Activated effector memory CD4-positive, alpha-beta T cell treated with anti-CD3 and anti-CD28 coated beads, Interleukin-2, amount 50 U/mL, for 16 hours (primary cell): ENCODE measurements around the gene CIITA.
"Not testable (repeated sequence)": the region's sequence is repeated elsewhere in the genome, so short reads cannot be mapped to it uniquely, and the experiment has no call there.

Source experiments
- DNase-seq: peaks from one replicate; pipeline ENCODE4 v3.0.0-alpha.2; 2020

The CIITA gene

GRCh38 chr16:10922328-10923145 is 45.5 kb downstream of the CIITA start:
- DNase-seq = no peak

GRCh38 chr16:10923146-10923649 is 46.2 kb downstream of the CIITA start:
- no peak for DNase-seq

DNA sequence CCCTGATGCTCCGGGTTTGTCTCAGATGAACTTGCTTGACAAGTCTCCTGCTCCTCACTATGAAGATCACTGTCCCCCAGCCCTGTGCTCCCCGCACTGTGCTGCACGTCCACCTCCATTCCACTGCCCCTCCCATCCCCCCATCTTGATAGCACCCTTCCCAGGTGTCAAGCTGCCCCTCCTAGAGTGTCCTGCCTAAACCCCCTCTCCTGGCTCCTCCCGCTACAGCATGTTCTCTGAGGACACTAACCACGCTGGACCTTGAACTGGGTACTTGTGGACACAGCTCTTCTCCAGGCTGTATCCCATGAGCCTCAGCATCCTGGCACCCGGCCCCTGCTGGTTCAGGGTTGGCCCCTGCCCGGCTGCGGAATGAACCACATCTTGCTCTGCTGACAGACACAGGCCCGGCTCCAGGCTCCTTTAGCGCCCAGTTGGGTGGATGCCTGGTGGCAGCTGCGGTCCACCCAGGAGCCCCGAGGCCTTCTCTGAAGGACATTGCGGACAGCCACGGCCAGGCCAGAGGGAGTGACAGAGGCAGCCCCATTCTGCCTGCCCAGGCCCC is 46.7 kb downstream of the CIITA start:
- DNase-seq = no peak

DNA sequence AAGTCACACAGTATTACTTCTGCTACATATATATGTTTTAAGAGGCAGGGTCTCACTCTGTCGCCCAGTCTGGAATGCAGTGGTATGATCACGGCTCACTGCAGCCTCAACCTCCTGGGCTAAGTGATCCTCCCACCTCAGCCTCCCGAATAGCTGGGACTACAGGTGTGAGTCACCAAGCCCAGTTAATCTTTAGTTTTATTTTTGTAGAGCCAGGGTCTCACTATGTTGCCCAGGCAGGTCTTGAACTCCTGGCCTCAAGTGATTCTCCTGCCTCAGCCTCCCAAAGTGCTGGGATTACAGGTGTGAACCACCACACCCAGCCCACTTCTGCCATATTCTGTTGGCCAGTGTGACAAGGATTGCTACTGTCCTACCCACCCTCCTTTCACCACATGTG is 48.3 kb downstream of the CIITA start:
- DNase-seq = not testable (repeated sequence)

GRCh38 chr16:10926094-10926493 is 49.1 kb downstream of the CIITA start:
- DNase-seq = no peak

GRCh38 chr16:10926867-10927266 is 49.9 kb downstream of the CIITA start:
- DNase-seq = no peak

DNA sequence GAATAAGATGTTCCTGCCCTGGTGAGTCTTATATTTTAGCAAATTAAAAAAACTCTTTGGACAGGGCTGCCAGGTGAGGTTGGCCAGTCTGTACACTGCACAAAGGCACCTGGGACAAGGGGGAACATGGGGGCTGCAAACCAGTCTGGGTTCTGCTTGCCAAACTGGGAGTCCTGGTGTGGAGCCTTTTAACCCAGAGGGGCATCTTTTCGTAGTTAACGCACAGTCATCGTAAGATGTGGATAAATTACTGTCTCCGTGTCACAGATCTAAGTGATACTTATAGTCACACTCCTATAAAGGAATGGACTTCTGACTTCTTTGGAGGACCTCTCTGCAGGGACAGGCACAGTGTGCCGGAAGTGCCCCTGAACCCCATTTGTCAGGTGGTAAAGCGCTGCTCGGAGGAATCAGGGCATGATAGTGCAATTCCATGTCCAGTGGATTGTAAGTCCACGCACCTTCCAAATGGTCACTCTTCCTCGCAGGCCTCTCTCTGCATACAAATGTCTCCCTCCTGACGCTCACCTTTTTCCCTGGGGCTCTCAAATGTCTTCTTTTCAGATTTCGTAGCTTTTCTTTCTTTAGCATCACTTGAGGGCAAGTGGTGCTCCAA is 50.6 kb downstream of the CIITA start:
- DNase-seq = no peak

- not testable (repeated sequence) for DNase-seq
Measured at GRCh38 chr16:10929097-10929496, 52.1 kb downstream of the CIITA start.

GRCh38 chr16:10929853-10930754 is 53.1 kb downstream of the CIITA start:
- no peak for DNase-seq

- DNase-seq = no peak
Measured at GRCh38 chr16:10930755-10931093, 53.7 kb downstream of the CIITA start.

DNA sequence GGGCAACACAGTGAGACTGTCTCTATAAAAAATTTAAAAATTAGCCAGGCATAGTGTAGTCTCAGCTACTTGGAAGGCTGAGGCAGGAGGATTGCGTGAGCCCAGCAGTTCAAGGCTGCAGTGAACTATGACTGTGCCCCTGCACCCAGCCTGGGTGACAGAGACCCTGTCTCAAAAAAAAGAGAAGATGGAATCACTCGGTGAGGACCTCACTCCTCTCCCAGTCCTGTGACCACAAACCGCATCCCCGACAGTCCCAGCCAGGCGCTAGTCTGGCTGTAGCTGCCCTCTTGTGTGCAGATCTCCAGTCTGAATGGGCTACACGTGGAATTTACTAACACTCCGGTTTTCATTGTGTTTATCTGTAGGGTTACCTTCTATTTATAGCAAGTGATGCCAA is 54.1 kb downstream of the CIITA start:
- DNase-seq = no peak

- DNase-seq = no peak
Measured at GRCh38 chr16:10931977-10932632, 55.1 kb downstream of the CIITA start.

- no peak for DNase-seq
Measured at GRCh38 chr16:10932959-10933710, 56.1 kb downstream of the CIITA start.

GRCh38 chr16:10933865-10934264 is 56.9 kb downstream of the CIITA start:
- no peak for DNase-seq

- DNase-seq = no peak
Measured at GRCh38 chr16:10934325-10935107, 57.5 kb downstream of the CIITA start.

DNA sequence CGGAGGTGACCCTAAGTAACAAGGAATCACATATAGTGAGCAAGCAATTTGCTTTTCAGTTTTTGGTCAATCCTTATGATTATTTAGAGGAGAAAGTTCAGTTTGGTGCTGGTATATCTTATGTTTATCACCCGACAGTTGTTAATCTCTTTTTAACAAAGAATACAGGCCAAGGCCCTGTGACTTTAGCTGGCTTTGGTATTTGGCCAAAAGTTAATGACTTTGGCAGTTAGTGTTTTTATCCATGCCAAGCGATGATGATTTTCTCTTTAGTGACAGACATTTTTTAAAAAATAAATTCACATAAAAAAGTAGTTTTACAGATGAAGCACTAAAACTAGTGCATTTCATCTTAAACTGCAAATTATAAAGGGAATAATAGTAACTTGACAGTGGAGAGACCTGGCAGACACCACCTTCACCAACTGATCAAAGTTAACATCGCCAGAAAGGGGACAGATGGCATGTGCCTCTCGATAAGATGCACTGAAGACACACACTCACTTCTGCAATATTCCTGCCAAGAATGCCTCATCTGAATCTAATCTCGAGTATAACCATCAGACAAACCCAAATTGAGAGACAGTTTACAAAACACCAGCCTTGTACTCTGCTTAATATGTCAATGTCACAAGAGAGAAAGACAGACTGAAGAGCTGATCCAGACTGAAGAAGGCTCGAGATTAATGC is 58.4 kb downstream of the CIITA start:
- DNase-seq = no peak

GRCh38 chr16:10936272-10936984 is 59.4 kb downstream of the CIITA start:
- no peak for DNase-seq

DNA sequence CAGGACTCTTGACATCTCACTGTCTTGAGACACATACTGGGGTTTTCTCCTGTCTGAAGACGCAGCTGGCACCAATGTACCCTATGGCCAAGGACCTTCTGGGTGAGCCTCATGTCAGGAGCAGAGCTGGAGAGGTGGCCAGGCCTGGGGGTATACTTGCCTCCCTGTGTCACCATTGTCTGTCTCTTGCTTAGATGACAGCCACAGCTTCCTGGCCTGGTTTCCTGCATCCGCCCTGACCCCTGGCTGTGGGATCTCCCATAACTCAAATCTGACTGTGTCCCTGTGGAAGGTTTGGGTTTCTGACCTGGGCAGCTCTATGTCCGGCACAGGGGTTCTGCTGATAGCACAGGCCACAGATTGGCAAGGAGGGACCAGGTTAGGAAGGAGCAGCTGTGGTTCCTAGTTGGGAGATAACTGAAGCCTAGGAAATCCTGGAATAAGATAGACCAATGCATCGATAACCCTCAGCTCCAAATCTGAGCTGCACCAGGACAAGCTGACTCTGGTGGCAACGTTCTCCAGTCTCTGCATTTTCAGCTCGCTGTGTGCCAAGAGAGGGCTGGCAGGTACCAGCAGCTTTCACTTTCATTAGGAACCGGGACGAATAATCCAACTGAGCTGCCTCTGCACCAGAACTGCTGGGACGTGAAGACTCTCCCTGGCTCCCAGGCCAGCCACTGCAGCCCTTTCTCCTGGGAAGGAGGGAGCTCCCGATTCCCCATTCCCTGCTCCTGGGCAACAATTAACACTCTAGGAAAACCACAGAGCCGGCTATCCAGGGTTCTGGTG is 60.3 kb downstream of the CIITA start:
- no peak for DNase-seq

GRCh38 chr16:10938321-10938720 is 61.3 kb downstream of the CIITA start:
- peak; percentile 75 for DNase-seq
